Activated CD8-positive, alpha-beta memory T cell treated with anti-CD3 and anti-CD28 coated beads, Interleukin-2, amount 50 U/mL, for 1 hour (primary cell): ENCODE measurements around the gene TRIM69.
"Not testable (repeated sequence)": the region's sequence is repeated elsewhere in the genome, so short reads cannot be mapped to it uniquely, and the experiment has no call there.

Experiments
- DNase-seq: peaks from one replicate; pipeline ENCODE4 v3.0.0-alpha.2; 2020; ENCODE audit errors: extremely low read depth

The TRIM69 gene

GRCh38 chr15:44739222-44739847 is 3.0 kb downstream of the TRIM69 start:
- DNase-seq: not testable (repeated sequence)

GRCh38 chr15:44743454-44743853 is 7.1 kb downstream of the TRIM69 start:
- not testable (repeated sequence) for DNase-seq

GRCh38 chr15:44753345-44753744 is 17.0 kb downstream of the TRIM69 start:
- no peak for DNase-seq

- DNase-seq: no peak
Measured at GRCh38 chr15:44763187-44763586, 26.9 kb downstream of the TRIM69 start.

DNA sequence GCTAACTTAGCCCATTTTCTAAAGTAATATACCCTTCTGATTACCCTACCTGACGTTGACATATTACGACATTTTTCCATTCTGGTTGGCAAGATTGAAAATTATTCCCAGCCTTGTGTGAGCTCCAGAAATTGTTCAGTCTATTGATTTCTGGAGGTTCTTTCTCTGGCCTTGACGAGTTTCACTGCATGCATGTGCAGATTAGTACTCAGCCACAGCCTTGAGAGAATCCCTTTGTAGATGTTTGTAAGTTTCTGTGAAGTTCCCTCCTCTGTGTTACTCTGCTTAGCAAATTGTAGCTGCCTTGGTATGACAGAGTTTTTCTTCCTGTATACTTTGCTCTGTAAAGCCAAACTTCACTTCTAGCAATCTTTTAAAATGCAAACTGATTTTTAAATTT is 27.5 kb downstream of the TRIM69 start:
- DNase-seq: no peak

DNA sequence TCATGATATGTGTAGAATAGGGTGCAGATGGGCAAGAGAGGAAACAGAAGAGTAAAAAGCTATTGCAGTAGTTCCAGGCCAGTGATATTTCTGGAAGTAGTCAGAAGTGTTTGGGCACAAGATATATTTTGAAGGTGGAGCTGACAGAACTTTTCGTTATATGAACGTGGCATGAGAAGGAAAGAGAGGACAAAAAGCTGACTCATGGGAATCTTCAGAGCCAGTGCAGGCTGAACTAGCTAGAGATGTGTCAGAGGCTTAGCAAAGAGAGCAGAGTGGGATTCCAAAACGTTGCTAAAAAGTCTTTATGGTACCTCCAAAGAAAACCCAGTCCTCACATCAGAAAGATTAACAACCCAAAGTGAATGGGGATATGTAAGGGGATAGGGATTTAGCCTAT is 28.7 kb downstream of the TRIM69 start:
- DNase-seq: no peak

DNA sequence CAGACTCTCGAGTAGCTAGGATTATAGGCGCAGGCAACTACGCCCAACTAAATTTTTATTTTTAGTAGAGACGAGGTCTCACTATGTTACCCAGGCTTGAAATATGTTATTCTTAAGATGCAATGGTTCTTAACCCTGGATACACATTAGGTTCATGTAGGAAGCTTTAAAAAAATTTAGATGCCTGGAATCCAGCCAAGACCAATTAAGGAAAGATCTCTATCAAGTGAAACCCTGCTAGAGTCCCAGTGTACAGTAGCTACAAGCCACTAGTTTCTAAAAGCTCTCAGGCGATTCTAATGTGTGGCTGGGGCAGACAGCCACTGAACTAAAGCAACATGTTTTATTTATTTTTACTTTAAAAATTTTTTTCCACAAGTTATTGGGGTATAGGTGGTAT is 33.2 kb downstream of the TRIM69 start:
- DNase-seq: no peak

- not testable (repeated sequence) for DNase-seq
Measured at GRCh38 chr15:44770715-44771114, 34.4 kb downstream of the TRIM69 start.

DNA sequence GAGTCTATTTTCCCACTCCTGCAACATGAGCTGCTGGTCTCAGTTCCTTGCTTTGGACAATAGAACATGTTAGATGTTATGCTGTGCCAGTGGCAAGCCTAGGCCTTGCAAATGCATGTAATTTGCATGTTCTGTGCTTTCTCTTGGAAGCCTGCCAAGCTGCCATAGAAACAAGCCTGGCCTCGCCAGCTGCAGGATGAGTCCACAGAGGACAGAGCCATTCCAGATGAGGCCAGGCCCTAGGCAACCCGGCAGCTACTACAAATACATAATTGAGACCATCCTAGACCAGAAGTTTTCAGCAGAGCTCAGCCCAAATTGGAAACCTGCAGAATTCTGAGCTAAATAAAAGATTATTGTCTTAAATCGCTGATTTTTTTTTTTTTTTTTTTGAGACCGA is 39.6 kb downstream of the TRIM69 start:
- no peak for DNase-seq

- no peak for DNase-seq
Measured at GRCh38 chr15:44779761-44780160, 43.4 kb downstream of the TRIM69 start.

- DNase-seq: no peak
Measured at GRCh38 chr15:44780608-44781007, 44.3 kb downstream of the TRIM69 start.

- DNase-seq: no peak
Measured at GRCh38 chr15:44781128-44781810, 44.9 kb downstream of the TRIM69 start.

- DNase-seq: no peak
Measured at GRCh38 chr15:44782516-44782915, 46.2 kb downstream of the TRIM69 start.

- not testable (repeated sequence) for DNase-seq
Measured at GRCh38 chr15:44784918-44785274, 48.6 kb downstream of the TRIM69 start.

DNA sequence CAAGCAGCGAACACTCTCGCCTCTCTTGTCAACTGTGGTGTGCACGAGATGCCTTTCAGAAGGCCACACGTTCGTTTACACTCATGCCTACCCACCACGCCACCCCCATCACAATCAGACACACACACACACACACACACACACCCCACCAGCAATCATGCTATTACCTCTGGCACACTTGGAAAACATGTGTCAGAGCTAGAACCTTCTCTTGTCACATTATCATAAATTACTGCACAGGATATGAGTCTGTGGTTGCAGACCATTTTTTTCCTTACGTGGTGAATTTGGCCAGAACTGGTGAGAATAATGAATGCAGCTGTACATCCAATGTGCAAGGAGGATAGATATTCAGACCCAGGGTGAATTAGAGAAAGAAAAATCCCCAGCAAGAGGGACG is 52.4 kb downstream of the TRIM69 start:
- DNase-seq: no peak

DNA sequence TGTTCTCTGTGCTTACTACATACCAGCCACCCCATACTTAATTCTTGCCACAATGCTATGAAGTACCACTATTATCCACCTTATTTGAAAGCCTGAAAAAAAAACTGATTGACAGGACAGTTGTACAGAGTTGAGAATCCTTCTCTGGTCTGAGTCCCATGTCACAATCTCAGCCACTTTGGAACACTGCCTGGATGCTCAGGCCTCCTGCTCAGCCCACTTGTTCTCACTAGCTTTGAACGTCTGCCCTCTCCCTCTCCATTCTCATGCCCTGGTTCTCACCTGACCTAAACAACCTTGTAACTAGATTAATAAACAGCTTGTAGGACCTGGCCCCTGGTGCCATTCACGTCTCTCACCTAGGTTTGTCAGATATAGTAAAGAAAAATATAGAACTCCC is 53.9 kb downstream of the TRIM69 start:
- DNase-seq: no peak

- no peak for DNase-seq
Measured at GRCh38 chr15:44790656-44791055, 54.3 kb downstream of the TRIM69 start.

DNA sequence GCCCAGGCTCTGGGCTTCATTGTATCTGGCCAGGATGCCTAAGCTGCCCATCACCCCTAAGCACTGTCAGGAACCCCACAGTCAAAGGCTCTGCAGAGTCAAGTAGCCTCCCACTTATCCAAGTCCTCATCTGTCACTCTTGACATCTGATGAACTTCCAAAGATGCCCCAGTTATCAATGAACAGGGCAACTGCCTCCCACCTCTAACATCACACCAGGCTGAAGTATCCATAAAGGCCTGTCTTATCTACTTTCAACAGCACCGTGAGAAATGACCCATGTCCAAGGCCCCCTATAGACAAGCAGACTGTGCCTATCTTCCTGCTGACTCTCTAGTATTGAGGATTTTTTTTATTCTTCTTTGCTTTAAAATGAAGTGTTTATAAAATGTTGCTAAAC is 56.4 kb downstream of the TRIM69 start:
- no peak for DNase-seq

GRCh38 chr15:44794072-44794471 is 57.7 kb downstream of the TRIM69 start:
- no peak for DNase-seq

- DNase-seq: no peak
Measured at GRCh38 chr15:44796508-44796907, 60.2 kb downstream of the TRIM69 start.

GRCh38 chr15:44798826-44799225 is 62.5 kb downstream of the TRIM69 start:
- DNase-seq: no peak

GRCh38 chr15:44801364-44801763 is 65.0 kb downstream of the TRIM69 start:
- DNase-seq: no peak

DNA sequence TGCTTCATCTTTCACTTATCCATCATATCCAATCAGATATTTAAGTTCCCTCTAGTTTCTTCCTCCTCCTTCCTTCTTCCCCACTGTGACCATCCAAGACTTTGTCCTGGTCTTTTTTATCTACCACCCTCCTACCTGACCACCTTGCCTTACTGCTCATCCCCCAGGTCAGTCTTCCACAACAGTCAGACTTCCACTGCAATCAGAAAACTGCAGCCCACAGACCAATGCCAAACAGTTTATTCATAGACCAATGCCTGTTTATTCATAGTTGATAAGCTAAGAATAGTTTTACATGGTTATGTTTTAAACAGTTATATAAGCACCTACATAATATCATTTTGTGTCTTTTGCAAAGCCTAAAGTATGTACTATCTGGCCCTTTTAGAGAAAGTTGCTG is 65.5 kb downstream of the TRIM69 start:
- DNase-seq: no peak

- no peak for DNase-seq
Measured at GRCh38 chr15:44802336-44802735, 66.0 kb downstream of the TRIM69 start.
